ENCODE data around the gene CR1L. TPM values are rescaled to one million over a fixed set of nuclear protein-coding genes. Genes with fewer than 3 reads are reported as not detected.
"Not testable (repeated sequence)": the region's sequence is repeated elsewhere in the genome, so short reads cannot be mapped to it uniquely, and the experiment has no call there.

CR1L gene
- total and polyA plus RNA-seq, 2 donors (not counting 1 experiment from before 2014, with no cell fraction given), result not detected

DNA sequence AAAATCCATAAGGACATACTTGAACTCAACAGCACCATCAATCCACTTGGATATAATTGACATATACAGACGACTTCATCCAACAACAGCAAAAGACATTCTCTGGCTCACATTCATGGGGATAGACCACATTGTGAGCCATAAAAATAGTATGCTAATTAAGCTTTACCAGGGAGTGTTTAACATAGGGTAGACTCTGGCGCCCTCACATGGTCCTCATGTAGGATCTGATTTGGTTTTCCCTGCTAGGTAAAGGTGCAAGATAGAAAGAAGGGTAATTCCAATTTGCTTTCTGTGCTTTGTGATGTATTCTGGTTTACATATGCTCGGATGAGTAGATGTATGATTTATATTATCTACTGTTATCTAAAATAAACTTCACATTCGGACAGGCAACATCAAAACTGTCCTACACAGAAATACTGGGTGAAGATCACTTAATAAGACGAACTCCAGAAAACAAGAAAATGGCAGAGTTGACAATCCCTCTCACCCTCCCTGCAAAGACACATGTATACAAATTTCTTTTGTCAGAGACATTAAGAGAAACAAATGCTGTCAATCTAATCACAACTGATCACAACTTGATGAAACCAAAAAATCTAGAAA is 27.7 kb downstream of the CR1L start:
- no peaks in the 10 kb centered on the region for H3K79me2 ChIP-seq (ENCODE audit: control insufficient read depth, insufficient read depth, low read length)
- peak; percentile 38 to 57 for TF ChIP-seq CTCF (conservative IDR thresholded peaks at IDR 0.05 in 1 of 2, IDR thresholded peaks at IDR 0.05 in 1 of 2; ENCODE audit: low read depth in 1 of 2, low read length in 2 of 2)
- TF ChIP-seq EZH2 (IDR thresholded peaks at IDR 0.05; ENCODE audit: low read length, missing control alignments), result no peak

DNA sequence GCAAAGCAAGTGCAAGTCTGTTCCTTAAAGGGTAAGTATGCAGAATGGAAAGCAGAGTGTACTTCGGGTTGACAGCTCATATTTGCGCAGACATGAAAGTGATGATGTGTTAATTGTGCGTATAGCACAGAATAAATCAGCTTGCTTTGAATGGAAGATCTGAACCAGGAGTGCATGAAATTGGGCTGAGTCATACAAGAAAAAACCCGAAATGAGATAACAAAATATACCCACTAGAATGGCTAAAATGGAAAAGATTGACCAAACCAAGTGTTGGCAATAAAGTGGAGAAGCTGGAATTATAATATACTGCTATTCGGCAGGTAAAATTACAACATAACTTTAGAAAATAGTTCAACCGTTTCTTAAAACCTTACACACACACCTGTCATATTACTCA is 28.5 kb downstream of the CR1L start:
- Histone ChIP-seq H3K36me3 (ENCODE audit: control insufficient read depth, insufficient read depth, low read length) (no peaks in the 10 kb centered on the region), H2AFZ (ENCODE audit: low read length) (no peak overlapping the region), H3K4me3 (replicated peaks in 1 of 4; ENCODE audit: control extremely low read depth in 1 of 4, insufficient read depth in 1 of 4, low read depth in 3 of 4, low read length in 4 of 4) (no peak overlapping the region), H3K27me3 (ENCODE audit: control insufficient read depth, insufficient read depth, low read length) (peaks cover 17% of the 10 kb centered on the region), H3K4me2 (ENCODE audit: extremely low read depth, insufficient read depth, low read length) (no peak overlapping the region), H3K27ac (ENCODE audit: insufficient read depth, low read length) (no peak overlapping the region), H3K79me2 (ENCODE audit: control insufficient read depth, insufficient read depth, low read length) (no peaks in the 10 kb centered on the region), H3K9me3 (ENCODE audit: control insufficient read depth, insufficient read depth, low read depth, low read length) (no peaks in the 10 kb centered on the region), H3K4me1 (ENCODE audit: control insufficient read depth, extremely low read depth, insufficient read depth, low read length) (no peaks in the 10 kb centered on the region), H4K20me1 (ENCODE audit: control insufficient read depth, extremely low read depth, insufficient read depth, low read length) (no peaks in the 10 kb centered on the region), H3K9ac (ENCODE audit: insufficient read depth, low read length) (no peak overlapping the region)
- TF ChIP-seq CTCF (conservative IDR thresholded peaks at IDR 0.05 in 1 of 2, IDR thresholded peaks at IDR 0.05 in 1 of 2; ENCODE audit: low read depth in 1 of 2, low read length in 2 of 2), result no peak
- no peak for TF ChIP-seq EZH2 (IDR thresholded peaks at IDR 0.05; ENCODE audit: low read length, missing control alignments)
- no peak for DNase-seq (ENCODE audit: low read depth in 2 of 2)

More for the DNA sequence above, 27.7 kb downstream of the CR1L start:
- Histone ChIP-seq H3K4me2 (ENCODE audit: extremely low read depth, insufficient read depth, low read length) (no peak overlapping the region), H4K20me1 (ENCODE audit: control insufficient read depth, extremely low read depth, insufficient read depth, low read length) (no peaks in the 10 kb centered on the region), H3K4me1 (ENCODE audit: control insufficient read depth, extremely low read depth, insufficient read depth, low read length) (no peaks in the 10 kb centered on the region), H3K36me3 (ENCODE audit: control insufficient read depth, insufficient read depth, low read length) (no peaks in the 10 kb centered on the region), H2AFZ (ENCODE audit: low read length) (no peak overlapping the region), H3K9ac (ENCODE audit: insufficient read depth, low read length) (no peak overlapping the region), H3K4me3 (replicated peaks in 1 of 4; ENCODE audit: control extremely low read depth in 1 of 4, insufficient read depth in 1 of 4, low read depth in 3 of 4, low read length in 4 of 4) (no peak overlapping the region), H3K27me3 (ENCODE audit: control insufficient read depth, insufficient read depth, low read length) (peaks cover 17% of the 10 kb centered on the region), H3K9me3 (ENCODE audit: control insufficient read depth, insufficient read depth, low read depth, low read length) (no peaks in the 10 kb centered on the region), H3K27ac (ENCODE audit: insufficient read depth, low read length) (no peak overlapping the region)
- DNase-seq (ENCODE audit: low read depth in 2 of 2), result peak; percentile 34 to 57

DNA sequence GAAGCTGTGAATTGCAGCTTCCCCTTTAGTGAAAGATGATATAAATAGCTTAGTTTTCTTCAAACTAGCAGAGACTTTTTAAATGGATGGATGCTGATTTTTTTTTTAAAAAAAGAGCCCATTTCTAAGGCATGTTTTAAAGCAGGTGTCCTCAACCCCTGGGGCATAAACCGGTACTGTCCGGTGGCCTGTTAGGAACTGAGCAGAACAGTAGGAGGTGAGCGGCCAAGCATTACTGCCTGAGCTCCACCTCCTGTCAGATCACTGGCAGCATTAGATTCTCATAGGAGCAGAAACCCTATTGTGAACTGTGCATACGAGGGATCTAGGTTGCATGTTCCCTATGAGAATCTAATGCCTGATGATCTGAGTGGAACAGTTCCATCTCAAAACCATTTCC is 31.2 kb downstream of the CR1L start:
- Histone ChIP-seq H3K27me3 (ENCODE audit: control insufficient read depth, insufficient read depth, low read length) (no peaks in the 10 kb centered on the region), H3K27ac (ENCODE audit: insufficient read depth, low read length) (no peak overlapping the region), H3K4me1 (ENCODE audit: control insufficient read depth, extremely low read depth, insufficient read depth, low read length) (no peaks in the 10 kb centered on the region), H3K4me3 (replicated peaks in 1 of 4; ENCODE audit: control extremely low read depth in 1 of 4, insufficient read depth in 1 of 4, low read depth in 3 of 4, low read length in 4 of 4) (no peak overlapping the region), H3K9ac (ENCODE audit: insufficient read depth, low read length) (no peak overlapping the region), H4K20me1 (ENCODE audit: control insufficient read depth, extremely low read depth, insufficient read depth, low read length) (no peaks in the 10 kb centered on the region), H3K36me3 (ENCODE audit: control insufficient read depth, insufficient read depth, low read length) (no peaks in the 10 kb centered on the region), H2AFZ (ENCODE audit: low read length) (no peak overlapping the region), H3K9me3 (ENCODE audit: control insufficient read depth, insufficient read depth, low read depth, low read length) (no peaks in the 10 kb centered on the region), H3K79me2 (ENCODE audit: control insufficient read depth, insufficient read depth, low read length) (no peaks in the 10 kb centered on the region), H3K4me2 (ENCODE audit: extremely low read depth, insufficient read depth, low read length) (no peak overlapping the region)
- no peak for TF ChIP-seq CTCF (conservative IDR thresholded peaks at IDR 0.05 in 1 of 2, IDR thresholded peaks at IDR 0.05 in 1 of 2; ENCODE audit: low read depth in 1 of 2, low read length in 2 of 2)
- TF ChIP-seq EZH2 (IDR thresholded peaks at IDR 0.05; ENCODE audit: low read length, missing control alignments), result no peak
- DNase-seq (ENCODE audit: low read depth in 2 of 2), result no peak

- H3K27me3 ChIP-seq (ENCODE audit: control insufficient read depth, insufficient read depth, low read length); H3K79me2 ChIP-seq (ENCODE audit: control insufficient read depth, insufficient read depth, low read length); H3K9me3 ChIP-seq (ENCODE audit: control insufficient read depth, insufficient read depth, low read depth, low read length); H2AFZ ChIP-seq (ENCODE audit: low read length); H3K4me3 ChIP-seq (replicated peaks in 1 of 4; ENCODE audit: control extremely low read depth in 1 of 4, insufficient read depth in 1 of 4, low read depth in 3 of 4, low read length in 4 of 4); H4K20me1 ChIP-seq (ENCODE audit: control insufficient read depth, extremely low read depth, insufficient read depth, low read length); H3K9ac ChIP-seq (ENCODE audit: insufficient read depth, low read length); H3K4me2 ChIP-seq (ENCODE audit: extremely low read depth, insufficient read depth, low read length); H3K4me1 ChIP-seq (ENCODE audit: control insufficient read depth, extremely low read depth, insufficient read depth, low read length); H3K36me3 ChIP-seq (ENCODE audit: control insufficient read depth, insufficient read depth, low read length); H3K27ac ChIP-seq (ENCODE audit: insufficient read depth, low read length): not testable (repeated sequence)
- peak in 1 of 2 donors; percentile 65 for DNase-seq (ENCODE audit: low read depth in 2 of 2)
Measured at GRCh38 chr1:207680590-207681388, 35.9 kb downstream of the CR1L start.
